OCI-LY7 (cell line): Measurements from ENCODE around the gene SF3B1. TPM values are rescaled to one million over a fixed set of nuclear protein-coding genes. Genes with fewer than 3 reads are reported as not detected.
"Not testable (repeated sequence)": the region's sequence is repeated elsewhere in the genome, so short reads cannot be mapped to it uniquely, and the experiment has no call there.

ENCODE experiments used
- Bru-seq: library from RNA; stranded (reverse); fragments of 400-500 nt; gene quantifications from one replicate; lab custom pipeline; 2021; lab: Mats Ljungman, UMichigan
- BruChase-seq, 2 experiments: library from RNA; stranded (reverse); fragments of 400-500 nt; gene quantifications; one replicate each; lab custom pipeline; 2021; lab: Mats Ljungman, UMichigan
- BruUV-seq: library from RNA; stranded (reverse); fragments of 400-500 nt; replicated peaks from 2 replicates; lab custom pipeline; 2021; lab: Mats Ljungman, UMichigan
- CTCF ChIA-PET: fragments of 300-600 bp; sonication (Branson Sonifier 250); formaldehyde crosslinking; loops from one replicate; lab custom pipeline; 2022; ENCODE audit warnings: antibody characterized with exemption; ENCODE audit not compliant: unreplicated experiment; lab: Charles Lee
- POLR2A ChIA-PET: fragments of 300-600 bp; sonication (Branson Sonifier 250); formaldehyde crosslinking; loops from one replicate; lab custom pipeline; 2022; ENCODE audit warnings: antibody characterized with exemption; lab: Charles Lee
- DNase-seq: peaks from one replicate; pipeline ENCODE4 v3.0.0-alpha.2; 2015; ENCODE audit warnings: low spot score
- H2AFZ ChIP-seq: fragments of 200-600 bp; sonication (generic), shearing (Covaris generic); 2 replicates; pipeline ENCODE4 v1.6.1; 2014; ENCODE audit warnings: mild to moderate bottlenecking, antibody characterized with exemption, low read length, moderate library complexity
- H3K27ac ChIP-seq: fragments of 200-600 bp; sonication (generic); 2 replicates; pipeline ENCODE4 v1.5.1; 2014; ENCODE audit warnings: mixed run types, low read depth, mild to moderate bottlenecking, moderate library complexity, low read length, inconsistent platforms; ENCODE audit not compliant: poor library complexity, severe bottlenecking
- H3K36me3 ChIP-seq: fragments of 200-600 bp; sonication (generic); 2 replicates; pipeline ENCODE4 v1.6.1; 2014; ENCODE audit warnings: mild to moderate bottlenecking, antibody characterized with exemption, low read length, moderate library complexity, mixed read lengths; ENCODE audit not compliant: insufficient read depth
- H3K4me1 ChIP-seq: fragments of 200-600 bp; sonication (generic); 2 replicates; pipeline ENCODE4 v1.5.1; 2014; ENCODE audit warnings: mild to moderate bottlenecking, low read length; ENCODE audit not compliant: insufficient read depth, poor library complexity, severe bottlenecking
- H3K4me2 ChIP-seq: fragments of 200-600 bp; sonication (generic); 2 replicates; pipeline ENCODE4 v1.6.1; 2014; ENCODE audit warnings: mild to moderate bottlenecking, low read length
- H3K4me3 ChIP-seq: fragments of 200-600 bp; sonication (generic); 2 replicates; pipeline ENCODE4 v1.5.1; 2014; ENCODE audit warnings: mild to moderate bottlenecking, low read depth, low read length; ENCODE audit not compliant: poor library complexity, severe bottlenecking
- H3K79me2 ChIP-seq: fragments of 200-600 bp; sonication (generic); 2 replicates; pipeline ENCODE4 v1.6.1; 2016; ENCODE audit warnings: low read depth, mild to moderate bottlenecking, low read length, moderate library complexity, mixed read lengths; ENCODE audit not compliant: insufficient read depth
- H3K9me2 ChIP-seq: fragments of 200-600 bp; sonication (generic); 2 replicates; pipeline ENCODE4 v1.6.1; 2016; ENCODE audit warnings: mild to moderate bottlenecking, low read length, mixed read lengths; ENCODE audit not compliant: insufficient read depth
- H3K9me3 ChIP-seq: fragments of 200-600 bp; sonication (generic); 2 replicates; pipeline ENCODE4 v1.6.1; 2014; ENCODE audit warnings: mild to moderate bottlenecking, mixed run types, low read length, mixed read lengths
- H4K20me1 ChIP-seq: fragments of 200-600 bp; sonication (generic); 2 replicates; pipeline ENCODE4 v1.6.1; 2014; ENCODE audit warnings: mild to moderate bottlenecking, antibody characterized with exemption, low read length, moderate library complexity, mixed read lengths; ENCODE audit not compliant: insufficient read depth
- EZH2phosphoT487 ChIP-seq: fragments of 200-600 bp; sonication (generic); IDR thresholded peaks from 2 replicates; pipeline ENCODE4 v1.6.1; 2018; ENCODE audit warnings: low read depth, borderline replicate concordance, mild to moderate bottlenecking, mixed run types, antibody characterized with exemption, low read length, moderate library complexity, mixed read lengths
- intact Hi-C: fragments of 100-400 bp; cut with micrococcal nuclease; formaldehyde crosslinking; loops from one replicate; pipeline ENCODE4 v1.10.0; 2022; ENCODE audit not compliant: unreplicated experiment
- long read RNA-seq: library from polyadenylated mRNA; stranded (forward); transcript quantifications from one replicate; pipeline ENCODE4 v2.0.0, GENCODE V29; 2022
- total RNA-seq, 2 experiments: library from RNA; depleted of rRNA in 1 of 2; stranded (reverse); fragments of >200 nt in 1 of 2; shearing (Covaris generic) in 1 of 2; gene quantifications; 2 replicates each; pipeline ENCODE4 v1.2.3, GENCODE V29; 2014 to 2022
- TF ChIP-seq, protein P1 (sequence below): fragments of 200-600 bp; sonication (generic); conservative IDR thresholded peaks from 2 replicates; pipeline ENCODE4 v1.5.1; 2014; ENCODE audit warnings: mild to moderate bottlenecking, antibody characterized with exemption, low read length, moderate library complexity, mixed read lengths

The SF3B1 gene, protein sequence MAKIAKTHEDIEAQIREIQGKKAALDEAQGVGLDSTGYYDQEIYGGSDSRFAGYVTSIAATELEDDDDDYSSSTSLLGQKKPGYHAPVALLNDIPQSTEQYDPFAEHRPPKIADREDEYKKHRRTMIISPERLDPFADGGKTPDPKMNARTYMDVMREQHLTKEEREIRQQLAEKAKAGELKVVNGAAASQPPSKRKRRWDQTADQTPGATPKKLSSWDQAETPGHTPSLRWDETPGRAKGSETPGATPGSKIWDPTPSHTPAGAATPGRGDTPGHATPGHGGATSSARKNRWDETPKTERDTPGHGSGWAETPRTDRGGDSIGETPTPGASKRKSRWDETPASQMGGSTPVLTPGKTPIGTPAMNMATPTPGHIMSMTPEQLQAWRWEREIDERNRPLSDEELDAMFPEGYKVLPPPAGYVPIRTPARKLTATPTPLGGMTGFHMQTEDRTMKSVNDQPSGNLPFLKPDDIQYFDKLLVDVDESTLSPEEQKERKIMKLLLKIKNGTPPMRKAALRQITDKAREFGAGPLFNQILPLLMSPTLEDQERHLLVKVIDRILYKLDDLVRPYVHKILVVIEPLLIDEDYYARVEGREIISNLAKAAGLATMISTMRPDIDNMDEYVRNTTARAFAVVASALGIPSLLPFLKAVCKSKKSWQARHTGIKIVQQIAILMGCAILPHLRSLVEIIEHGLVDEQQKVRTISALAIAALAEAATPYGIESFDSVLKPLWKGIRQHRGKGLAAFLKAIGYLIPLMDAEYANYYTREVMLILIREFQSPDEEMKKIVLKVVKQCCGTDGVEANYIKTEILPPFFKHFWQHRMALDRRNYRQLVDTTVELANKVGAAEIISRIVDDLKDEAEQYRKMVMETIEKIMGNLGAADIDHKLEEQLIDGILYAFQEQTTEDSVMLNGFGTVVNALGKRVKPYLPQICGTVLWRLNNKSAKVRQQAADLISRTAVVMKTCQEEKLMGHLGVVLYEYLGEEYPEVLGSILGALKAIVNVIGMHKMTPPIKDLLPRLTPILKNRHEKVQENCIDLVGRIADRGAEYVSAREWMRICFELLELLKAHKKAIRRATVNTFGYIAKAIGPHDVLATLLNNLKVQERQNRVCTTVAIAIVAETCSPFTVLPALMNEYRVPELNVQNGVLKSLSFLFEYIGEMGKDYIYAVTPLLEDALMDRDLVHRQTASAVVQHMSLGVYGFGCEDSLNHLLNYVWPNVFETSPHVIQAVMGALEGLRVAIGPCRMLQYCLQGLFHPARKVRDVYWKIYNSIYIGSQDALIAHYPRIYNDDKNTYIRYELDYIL
- total RNA-seq (2014; rRNA removed; shearing (Covaris generic)) (162 and 198 TPM in 2 replicates), total RNA-seq (2022) (268 and 298 TPM in 2 replicates), Bru-seq, nascent RNA (percentile 96 among the genes with signal in this experiment), BruChase-seq, experiment 1, labeled RNA remaining after a 6-hour chase (percentile 98 among the genes with signal in this experiment), BruChase-seq, experiment 2, labeled RNA remaining after a 2-hour chase (percentile 98 among the genes with signal in this experiment)
- long read RNA-seq, full-length matches to known transcripts = 738 of 853 reads
- long read RNA-seq, partial matches to known transcripts = 42 of 853 reads
- long read RNA-seq, other reads (novel, unspliced or antisense) = 73 of 853 reads

DNA sequence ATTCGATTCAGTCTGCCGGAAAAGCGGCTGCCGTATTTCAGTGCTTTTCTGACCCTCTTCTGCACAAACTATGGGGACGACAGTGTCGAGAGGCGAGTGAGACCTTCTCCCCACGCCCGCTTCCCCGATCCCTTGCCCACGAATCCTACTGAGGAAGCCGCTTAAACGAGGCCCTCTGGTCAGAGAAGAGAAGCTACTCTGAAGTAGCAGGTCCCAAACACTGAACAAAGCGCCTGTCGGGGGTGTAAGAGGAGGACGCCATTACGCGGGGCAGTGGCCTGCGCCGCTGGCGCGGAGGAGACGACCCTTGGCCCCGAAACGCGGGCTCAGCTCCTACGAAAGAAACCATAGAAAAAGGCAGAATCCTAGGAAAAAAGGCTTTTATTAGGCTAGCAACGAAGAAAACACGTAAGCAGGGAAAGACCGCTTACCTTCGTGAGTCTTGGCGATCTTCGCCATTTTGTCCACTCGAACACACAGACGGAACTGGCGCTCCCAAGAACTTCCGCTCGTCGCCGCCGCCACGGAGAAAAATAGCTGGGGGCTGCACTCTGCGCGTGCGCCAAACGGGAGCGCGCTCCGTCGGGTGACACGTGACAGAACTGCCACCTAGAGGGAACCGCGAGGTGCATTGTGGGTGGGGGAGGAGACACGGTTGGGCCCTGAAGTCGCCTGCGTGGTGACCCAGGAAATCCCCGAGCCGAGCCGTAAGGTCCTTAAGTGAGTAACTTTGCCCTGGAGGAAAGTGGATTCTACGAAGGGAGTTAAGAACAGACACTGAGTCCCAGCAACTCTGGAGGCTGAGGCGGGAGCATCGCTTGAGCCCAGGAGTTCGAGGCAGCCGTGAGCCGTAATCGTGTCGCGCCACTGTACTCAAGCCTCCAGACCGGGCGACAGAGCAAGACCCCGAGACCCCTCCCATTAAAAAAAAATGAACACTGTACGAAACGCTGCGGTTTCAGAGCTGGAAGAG lies at the start of gene SF3B1:
TSS of gene SF3B1 (minus strand) at position 488 of the 973 bp plus-strand sequence. CDS start at position 459, 29 bp downstream.
- TF ChIP-seq, protein P1, sequence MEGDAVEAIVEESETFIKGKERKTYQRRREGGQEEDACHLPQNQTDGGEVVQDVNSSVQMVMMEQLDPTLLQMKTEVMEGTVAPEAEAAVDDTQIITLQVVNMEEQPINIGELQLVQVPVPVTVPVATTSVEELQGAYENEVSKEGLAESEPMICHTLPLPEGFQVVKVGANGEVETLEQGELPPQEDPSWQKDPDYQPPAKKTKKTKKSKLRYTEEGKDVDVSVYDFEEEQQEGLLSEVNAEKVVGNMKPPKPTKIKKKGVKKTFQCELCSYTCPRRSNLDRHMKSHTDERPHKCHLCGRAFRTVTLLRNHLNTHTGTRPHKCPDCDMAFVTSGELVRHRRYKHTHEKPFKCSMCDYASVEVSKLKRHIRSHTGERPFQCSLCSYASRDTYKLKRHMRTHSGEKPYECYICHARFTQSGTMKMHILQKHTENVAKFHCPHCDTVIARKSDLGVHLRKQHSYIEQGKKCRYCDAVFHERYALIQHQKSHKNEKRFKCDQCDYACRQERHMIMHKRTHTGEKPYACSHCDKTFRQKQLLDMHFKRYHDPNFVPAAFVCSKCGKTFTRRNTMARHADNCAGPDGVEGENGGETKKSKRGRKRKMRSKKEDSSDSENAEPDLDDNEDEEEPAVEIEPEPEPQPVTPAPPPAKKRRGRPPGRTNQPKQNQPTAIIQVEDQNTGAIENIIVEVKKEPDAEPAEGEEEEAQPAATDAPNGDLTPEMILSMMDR = no peak
- no peak for TF ChIP-seq EZH2phosphoT487
- peak within 1 kb of the TSS; percentile 78 for H2AFZ ChIP-seq
- H3K4me1 ChIP-seq = peaks cover 42% of the 10 kb centered on the region
- CTCF ChIA-PET = no interaction called here
- POLR2A ChIA-PET = interaction anchor here (0.5 to 5.0 kb wide), 22 partner anchors 10 to 294 kb away, joined by 3 to 41 read pairs (median 4); partner anchors contain the start of genes COQ10B, HSPD1, HSPE1 and MARS2
- BruUV-seq = no TSS peak
- peaks cover 32% of the 10 kb centered on the region for H3K36me3 ChIP-seq
- peaks cover 63% of the 10 kb centered on the region for H3K79me2 ChIP-seq
- H4K20me1 ChIP-seq = peaks cover 26% of the 10 kb centered on the region
- intact Hi-C loops = loop anchor here (1.0 to 10.0 kb wide), 5 partner anchors 18 to 1780 kb away; partner anchors contain the start of genes COQ10B, HSPE1, MARS2 and SLC39A10
- no peaks in the 10 kb centered on the region for H3K9me3 ChIP-seq
- peak; percentile 99 for DNase-seq
- peak within 1 kb of the TSS; percentile 76 for H3K27ac ChIP-seq
- H3K4me2 ChIP-seq = peak within 1 kb of the TSS; percentile 91
- H3K4me3 ChIP-seq = peak within 1 kb of the TSS; percentile 99
- H3K9me2 ChIP-seq = no peaks in the 10 kb centered on the region

DNA sequence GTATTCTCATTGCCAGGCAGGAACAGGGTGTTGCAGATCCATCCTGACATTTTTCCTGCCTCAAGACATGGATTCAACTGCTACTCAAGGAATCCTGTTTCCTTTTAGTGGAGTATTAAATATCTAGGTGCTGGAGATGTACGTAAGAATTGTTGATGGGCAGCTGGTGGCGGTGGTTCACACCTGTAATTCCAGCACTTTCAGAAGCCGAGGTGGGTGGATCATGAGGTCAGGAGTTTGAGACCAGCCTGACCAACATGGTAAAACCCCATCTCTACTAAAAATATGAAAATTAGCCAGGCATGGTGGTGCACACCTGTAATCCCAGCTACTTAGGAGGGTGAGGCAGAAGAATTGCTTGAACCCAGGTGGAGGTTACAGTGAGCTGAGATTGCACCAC lies 49.4 kb upstream of the SF3B1 start:
- CTCF ChIA-PET, H3K4me3 ChIP-seq, H4K20me1 ChIP-seq, H3K4me1 ChIP-seq, H3K4me2 ChIP-seq, H3K9me2 ChIP-seq, DNase-seq, BruUV-seq, H3K27ac ChIP-seq, intact Hi-C loops, H3K79me2 ChIP-seq, H2AFZ ChIP-seq: not testable (repeated sequence)
- peaks cover 68% of the 10 kb centered on the region for H3K36me3 ChIP-seq
- POLR2A ChIA-PET = interaction anchor here (0.6 to 0.7 kb wide), 3 partner anchors 15 to 1710 kb away, joined by 3 to 7 read pairs (median 4); no protein-coding TSS in a partner anchor
- H3K9me3 ChIP-seq = peaks cover 24% of the 10 kb centered on the region; the same call in 1 of the 2 replicates
